HPDE6-E6E7 (cell line): ENCODE results near the gene RAD51B.

Experiments
- DNase-seq: peaks from one replicate; pipeline ENCODE4 v3.0.0; 2011; ENCODE audit warnings: missing footprints; ENCODE audit errors: extremely low spot score

RAD51B gene

GRCh38 chr14:68402525-68403101 is 583.0 kb downstream of the RAD51B start:
- DNase-seq = no peak

GRCh38 chr14:68403191-68404145 is 583.9 kb downstream of the RAD51B start:
- no peak for DNase-seq

- no peak for DNase-seq
Observed at GRCh38 chr14:68404146-68404527, 584.6 kb downstream of the RAD51B start.

GRCh38 chr14:68404652-68405183 is 585.1 kb downstream of the RAD51B start:
- no peak for DNase-seq

GRCh38 chr14:68405961-68406360 is 586.4 kb downstream of the RAD51B start:
- DNase-seq = no peak

GRCh38 chr14:68407285-68407684 is 587.7 kb downstream of the RAD51B start:
- no peak for DNase-seq

GRCh38 chr14:68407825-68408224 is 588.2 kb downstream of the RAD51B start:
- no peak for DNase-seq

- no peak for DNase-seq
Observed at GRCh38 chr14:68408680-68409079, 589.1 kb downstream of the RAD51B start.

- no peak for DNase-seq
Observed at GRCh38 chr14:68409387-68409786, 589.8 kb downstream of the RAD51B start.

- no peak for DNase-seq
Observed at GRCh38 chr14:68412505-68413465, 593.2 kb downstream of the RAD51B start.

GRCh38 chr14:68413509-68413908 is 593.9 kb downstream of the RAD51B start:
- no peak for DNase-seq

- DNase-seq = no peak
Observed at GRCh38 chr14:68414121-68414520, 594.5 kb downstream of the RAD51B start.

GRCh38 chr14:68416171-68416570 is 596.6 kb downstream of the RAD51B start:
- no peak for DNase-seq

GRCh38 chr14:68417009-68417650 is 597.6 kb downstream of the RAD51B start:
- no peak for DNase-seq

- no peak for DNase-seq
Observed at GRCh38 chr14:68418174-68419118, 598.9 kb downstream of the RAD51B start.

GRCh38 chr14:68420350-68420749 is 600.8 kb downstream of the RAD51B start:
- DNase-seq = no peak

- no peak for DNase-seq
Observed at GRCh38 chr14:68421116-68421515, 601.5 kb downstream of the RAD51B start.

GRCh38 chr14:68423686-68424085 is 604.1 kb downstream of the RAD51B start:
- DNase-seq = no peak

GRCh38 chr14:68424443-68425172 is 605.0 kb downstream of the RAD51B start:
- DNase-seq = no peak
